ENCODE measurements around the gene CEP57. TPM values are rescaled to one million over a fixed set of nuclear protein-coding genes. Genes with fewer than 3 reads are reported as not detected.

The CEP57 gene
- total and polyA plus RNA-seq, 2 of the 13 experiments (the other 11 are each of a cell fraction or from before 2014, with no cell fraction given), result 34.3 to 59.4 TPM

DNA sequence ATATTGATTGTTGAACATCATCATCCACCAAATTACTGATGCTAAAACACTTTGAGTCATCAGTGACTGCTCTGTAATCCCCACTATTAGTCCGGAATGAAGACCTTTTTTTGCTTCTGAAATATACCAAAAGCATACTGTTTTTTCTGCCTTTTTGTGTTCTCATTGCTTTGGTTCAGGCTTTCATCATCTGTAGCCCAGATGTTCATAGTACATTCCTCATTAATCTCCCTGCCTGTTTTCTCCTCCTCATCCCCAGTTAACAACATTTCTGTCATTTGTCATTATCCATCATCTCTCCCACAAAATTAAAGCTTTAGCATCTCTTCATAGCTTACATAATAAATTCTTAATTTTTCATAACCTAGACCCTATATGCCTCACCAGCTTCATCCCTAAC is 9.2 kb downstream of the CEP57 start:
- intact Hi-C loops (cut with micrococcal nuclease; ENCODE audit: unreplicated experiment), result no loop called here
- H4K20me1 ChIP-seq (ENCODE audit: insufficient read depth, low read length), result no peaks in the 10 kb centered on the region
- H3K27ac ChIP-seq (ENCODE audit: extremely low read length, insufficient read depth, low read length), result no peak overlapping the region
- CTCF ChIA-PET (ENCODE audit: low intra/inter-chr PET ratio, low total read pairs), result no interaction called here
- no peak for DNase-seq (ENCODE audit: low spot score)
- H3K9me3 ChIP-seq (ENCODE audit: low read length), result no peaks in the 10 kb centered on the region
- H3K79me2 ChIP-seq (ENCODE audit: insufficient read depth, low read length), result peaks cover 36% of the 10 kb centered on the region
- FAIRE-seq, result no peak
- ATAC-seq, result no peak
- no peak overlapping the region for H3K4me2 ChIP-seq (ENCODE audit: low read depth, low read length)
- 92% methylated on average over 1 of the region's 1 CpG for WGBS (ENCODE audit: low lambda C conversion rate)
- H3K4me1 ChIP-seq (ENCODE audit: insufficient read depth, low read length), result peaks cover 16% of the 10 kb centered on the region
- TF ChIP-seq ZNF564 (CRISPR knock-in tag; IDR thresholded peaks at IDR 0.05) (no peak), SKI (IDR thresholded peaks at IDR 0.05; ENCODE audit: partially characterized antibody) (no peak), MED13 (CRISPR knock-in tag; IDR thresholded peaks at IDR 0.05) (no peak), AHR (CRISPR knock-in tag; IDR thresholded peaks at IDR 0.05) (no peak), EHMT2 (IDR thresholded peaks at IDR 0.05; ENCODE audit: borderline replicate concordance, low read depth, low read length) (no peak), ZNF501 (CRISPR knock-in tag; IDR thresholded peaks at IDR 0.05) (no peak), SP2 (CRISPR knock-in tag; IDR thresholded peaks at IDR 0.05) (no peak), RNF2 (conservative IDR thresholded peaks at IDR 0.05; ENCODE audit: low read depth) (no peak), ZNF703 (CRISPR knock-in tag; IDR thresholded peaks at IDR 0.05; ENCODE audit: borderline replicate concordance) (no peak)
- TF ChIP-seq, protein P1, sequence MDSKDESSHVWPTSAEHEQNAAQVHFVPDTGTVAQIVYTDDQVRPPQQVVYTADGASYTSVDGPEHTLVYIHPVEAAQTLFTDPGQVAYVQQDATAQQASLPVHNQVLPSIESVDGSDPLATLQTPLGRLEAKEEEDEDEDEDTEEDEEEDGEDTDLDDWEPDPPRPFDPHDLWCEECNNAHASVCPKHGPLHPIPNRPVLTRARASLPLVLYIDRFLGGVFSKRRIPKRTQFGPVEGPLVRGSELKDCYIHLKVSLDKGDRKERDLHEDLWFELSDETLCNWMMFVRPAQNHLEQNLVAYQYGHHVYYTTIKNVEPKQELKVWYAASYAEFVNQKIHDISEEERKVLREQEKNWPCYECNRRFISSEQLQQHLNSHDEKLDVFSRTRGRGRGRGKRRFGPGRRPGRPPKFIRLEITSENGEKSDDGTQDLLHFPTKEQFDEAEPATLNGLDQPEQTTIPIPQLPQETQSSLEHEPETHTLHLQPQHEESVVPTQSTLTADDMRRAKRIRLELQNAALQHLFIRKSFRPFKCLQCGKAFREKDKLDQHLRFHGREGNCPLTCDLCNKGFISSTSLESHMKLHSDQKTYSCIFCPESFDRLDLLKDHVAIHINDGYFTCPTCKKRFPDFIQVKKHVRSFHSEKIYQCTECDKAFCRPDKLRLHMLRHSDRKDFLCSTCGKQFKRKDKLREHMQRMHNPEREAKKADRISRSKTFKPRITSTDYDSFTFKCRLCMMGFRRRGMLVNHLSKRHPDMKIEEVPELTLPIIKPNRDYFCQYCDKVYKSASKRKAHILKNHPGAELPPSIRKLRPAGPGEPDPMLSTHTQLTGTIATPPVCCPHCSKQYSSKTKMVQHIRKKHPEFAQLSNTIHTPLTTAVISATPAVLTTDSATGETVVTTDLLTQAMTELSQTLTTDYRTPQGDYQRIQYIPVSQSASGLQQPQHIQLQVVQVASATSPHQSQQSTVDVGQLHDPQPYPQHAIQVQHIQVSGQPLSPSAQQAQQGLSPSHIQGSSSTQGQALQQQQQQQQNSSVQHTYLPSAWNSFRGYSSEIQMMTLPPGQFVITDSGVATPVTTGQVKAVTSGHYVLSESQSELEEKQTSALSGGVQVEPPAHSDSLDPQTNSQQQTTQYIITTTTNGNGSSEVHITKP (CRISPR knock-in tag; IDR thresholded peaks at IDR 0.05; ENCODE audit: low read depth), result no peak
- TF ChIP-seq, protein P2, sequence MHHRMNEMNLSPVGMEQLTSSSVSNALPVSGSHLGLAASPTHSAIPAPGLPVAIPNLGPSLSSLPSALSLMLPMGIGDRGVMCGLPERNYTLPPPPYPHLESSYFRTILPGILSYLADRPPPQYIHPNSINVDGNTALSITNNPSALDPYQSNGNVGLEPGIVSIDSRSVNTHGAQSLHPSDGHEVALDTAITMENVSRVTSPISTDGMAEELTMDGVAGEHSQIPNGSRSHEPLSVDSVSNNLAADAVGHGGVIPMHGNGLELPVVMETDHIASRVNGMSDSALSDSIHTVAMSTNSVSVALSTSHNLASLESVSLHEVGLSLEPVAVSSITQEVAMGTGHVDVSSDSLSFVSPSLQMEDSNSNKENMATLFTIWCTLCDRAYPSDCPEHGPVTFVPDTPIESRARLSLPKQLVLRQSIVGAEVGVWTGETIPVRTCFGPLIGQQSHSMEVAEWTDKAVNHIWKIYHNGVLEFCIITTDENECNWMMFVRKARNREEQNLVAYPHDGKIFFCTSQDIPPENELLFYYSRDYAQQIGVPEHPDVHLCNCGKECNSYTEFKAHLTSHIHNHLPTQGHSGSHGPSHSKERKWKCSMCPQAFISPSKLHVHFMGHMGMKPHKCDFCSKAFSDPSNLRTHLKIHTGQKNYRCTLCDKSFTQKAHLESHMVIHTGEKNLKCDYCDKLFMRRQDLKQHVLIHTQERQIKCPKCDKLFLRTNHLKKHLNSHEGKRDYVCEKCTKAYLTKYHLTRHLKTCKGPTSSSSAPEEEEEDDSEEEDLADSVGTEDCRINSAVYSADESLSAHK (CRISPR knock-in tag; IDR thresholded peaks at IDR 0.05; ENCODE audit: borderline replicate concordance), result no peak
- TF ChIP-seq, protein P3, sequence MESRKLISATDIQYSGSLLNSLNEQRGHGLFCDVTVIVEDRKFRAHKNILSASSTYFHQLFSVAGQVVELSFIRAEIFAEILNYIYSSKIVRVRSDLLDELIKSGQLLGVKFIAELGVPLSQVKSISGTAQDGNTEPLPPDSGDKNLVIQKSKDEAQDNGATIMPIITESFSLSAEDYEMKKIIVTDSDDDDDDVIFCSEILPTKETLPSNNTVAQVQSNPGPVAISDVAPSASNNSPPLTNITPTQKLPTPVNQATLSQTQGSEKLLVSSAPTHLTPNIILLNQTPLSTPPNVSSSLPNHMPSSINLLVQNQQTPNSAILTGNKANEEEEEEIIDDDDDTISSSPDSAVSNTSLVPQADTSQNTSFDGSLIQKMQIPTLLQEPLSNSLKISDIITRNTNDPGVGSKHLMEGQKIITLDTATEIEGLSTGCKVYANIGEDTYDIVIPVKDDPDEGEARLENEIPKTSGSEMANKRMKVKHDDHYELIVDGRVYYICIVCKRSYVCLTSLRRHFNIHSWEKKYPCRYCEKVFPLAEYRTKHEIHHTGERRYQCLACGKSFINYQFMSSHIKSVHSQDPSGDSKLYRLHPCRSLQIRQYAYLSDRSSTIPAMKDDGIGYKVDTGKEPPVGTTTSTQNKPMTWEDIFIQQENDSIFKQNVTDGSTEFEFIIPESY (CRISPR knock-in tag; IDR thresholded peaks at IDR 0.05), result no peak
- H3K36me3 ChIP-seq (replicated peaks in 1 of 2; ENCODE audit: control insufficient read depth in 1 of 2, insufficient read depth in 2 of 2, low read length in 2 of 2), result peaks cover 4 to 30% of the 10 kb centered on the region in 2 experiments; a peak in 4 of 5 replicates
- no peak overlapping the region for H3K4me3 ChIP-seq (replicated peaks in 1 of 3; ENCODE audit: insufficient read depth in 1 of 3, low read depth in 2 of 3, low read length in 3 of 3)
- no peak overlapping the region for H2AFZ ChIP-seq (ENCODE audit: low read length)
- no TSS peak for BruUV-seq (replicated peaks)
- no peak overlapping the region for H3K9ac ChIP-seq (ENCODE audit: insufficient read depth, low read depth, low read length)
- in situ Hi-C loops (cut with HindIII; ENCODE audit: extremely low pct_ligation_motif_present, low pct_unique_long_range_greater_than_20kb), result no loop called here
- POLR2A ChIA-PET, result no interaction called here
- H3K27me3 ChIP-seq (ENCODE audit: control insufficient read depth in 1 of 2, insufficient read depth in 2 of 2, low read length in 2 of 2), result no peaks in the 10 kb centered on the region
